ENCODE data around the gene ANKRD16. TPM values are rescaled to one million over a fixed set of nuclear protein-coding genes. Genes with fewer than 3 reads are reported as not detected.

ANKRD16 gene
- total RNA-seq, 6 donors from 2014 or later = 4.3 to 27.2 (median 7.5) TPM

DNA sequence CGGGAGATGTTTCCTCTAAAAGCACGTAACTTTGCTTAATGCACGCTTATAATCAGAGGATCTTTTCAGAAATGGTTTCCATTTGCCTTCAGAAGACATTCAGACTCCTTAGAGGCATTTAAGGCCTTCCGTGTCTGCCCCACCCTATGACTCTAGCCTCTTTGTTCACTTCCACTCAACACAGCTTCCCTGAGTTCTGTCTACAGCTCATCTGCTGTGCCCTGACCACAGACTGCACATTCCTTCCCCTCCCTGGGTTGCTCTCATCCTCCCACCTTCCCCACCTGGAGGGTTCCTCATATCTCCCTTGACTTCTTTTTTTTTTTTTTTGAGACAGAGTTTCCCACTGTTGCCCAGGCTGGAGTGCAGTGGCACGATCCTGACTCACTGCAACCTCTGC lies 17.0 kb upstream of the ANKRD16 start:
- H3K9me3 ChIP-seq = no peaks in the 10 kb centered on the region
- TF ChIP-seq POLR2A (IDR thresholded peaks at IDR 0.05) = no peak
- TF ChIP-seq, protein P1, sequence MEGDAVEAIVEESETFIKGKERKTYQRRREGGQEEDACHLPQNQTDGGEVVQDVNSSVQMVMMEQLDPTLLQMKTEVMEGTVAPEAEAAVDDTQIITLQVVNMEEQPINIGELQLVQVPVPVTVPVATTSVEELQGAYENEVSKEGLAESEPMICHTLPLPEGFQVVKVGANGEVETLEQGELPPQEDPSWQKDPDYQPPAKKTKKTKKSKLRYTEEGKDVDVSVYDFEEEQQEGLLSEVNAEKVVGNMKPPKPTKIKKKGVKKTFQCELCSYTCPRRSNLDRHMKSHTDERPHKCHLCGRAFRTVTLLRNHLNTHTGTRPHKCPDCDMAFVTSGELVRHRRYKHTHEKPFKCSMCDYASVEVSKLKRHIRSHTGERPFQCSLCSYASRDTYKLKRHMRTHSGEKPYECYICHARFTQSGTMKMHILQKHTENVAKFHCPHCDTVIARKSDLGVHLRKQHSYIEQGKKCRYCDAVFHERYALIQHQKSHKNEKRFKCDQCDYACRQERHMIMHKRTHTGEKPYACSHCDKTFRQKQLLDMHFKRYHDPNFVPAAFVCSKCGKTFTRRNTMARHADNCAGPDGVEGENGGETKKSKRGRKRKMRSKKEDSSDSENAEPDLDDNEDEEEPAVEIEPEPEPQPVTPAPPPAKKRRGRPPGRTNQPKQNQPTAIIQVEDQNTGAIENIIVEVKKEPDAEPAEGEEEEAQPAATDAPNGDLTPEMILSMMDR (IDR thresholded peaks at IDR 0.05) = no peak
- TF ChIP-seq POLR2AphosphoS5 (IDR thresholded peaks at IDR 0.05) = no peak
- no peak for TF ChIP-seq EP300 (IDR thresholded peaks at IDR 0.05)
- peaks cover 9 to 40% (median 36%) of the 10 kb centered on the region in 4 donors for H3K36me3 ChIP-seq
- no peak for DNase-seq
- WGBS, 2 donors = 86 to 89% methylated on average over 5 of the region's 5 CpGs
- ATAC-seq (ENCODE audit: low FRiP score in 2 of 2) = no peak
- peak overlapping the region in 3 of 4 donors; percentile 18 to 48 (median 26) for H3K27ac ChIP-seq
- peaks cover 0 to 7% (median 2%) of the 10 kb centered on the region in 4 donors for H3K4me1 ChIP-seq
- no peaks in the 10 kb centered on the region for H3K27me3 ChIP-seq
- H3K4me3 ChIP-seq = no peak overlapping the region

DNA sequence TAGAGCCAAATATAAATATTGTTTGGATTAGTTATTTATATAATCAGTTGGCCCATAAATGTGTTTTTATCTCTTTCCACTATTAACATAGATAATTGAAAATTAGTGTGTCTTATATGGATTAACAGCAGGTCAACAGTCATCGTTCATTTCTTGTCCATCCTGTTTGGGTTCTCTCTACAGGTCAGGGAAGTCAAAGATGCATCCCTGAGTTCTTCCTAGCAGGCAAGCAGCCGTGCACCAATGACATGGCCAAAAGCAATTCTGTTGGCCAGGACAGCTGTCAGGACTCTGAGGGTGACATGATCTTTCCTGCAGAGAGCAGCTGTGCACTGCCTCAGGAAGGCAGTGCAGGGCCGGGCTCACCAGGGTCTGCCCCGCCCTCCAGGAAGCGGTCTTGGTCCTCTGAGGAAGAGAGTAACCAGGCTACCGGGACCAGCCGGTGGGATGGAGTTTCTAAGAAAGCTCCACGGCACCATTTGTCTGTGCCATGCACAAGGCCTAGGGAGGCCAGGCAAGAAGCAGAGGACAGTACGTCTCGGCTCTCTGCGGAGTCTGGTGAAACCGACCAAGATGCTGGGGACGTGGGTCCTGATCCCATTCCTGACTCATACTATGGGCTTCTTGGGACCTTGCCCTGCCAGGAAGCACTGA lies 16.3 kb upstream of the ANKRD16 start:
- TF ChIP-seq, protein P1 (IDR thresholded peaks at IDR 0.05) = no peak
- TF ChIP-seq EP300 (IDR thresholded peaks at IDR 0.05) = no peak
- TF ChIP-seq POLR2A (IDR thresholded peaks at IDR 0.05) = no peak
- no peak for TF ChIP-seq POLR2AphosphoS5 (IDR thresholded peaks at IDR 0.05)
- ATAC-seq (ENCODE audit: low FRiP score in 2 of 2) = peak in 1 of 2 donors; percentile 74
- peak overlapping the region in 3 of 4 donors; percentile 18 to 48 (median 26) for H3K27ac ChIP-seq

GRCh38 chr10:5904227-5904626 lies 14.5 kb upstream of the ANKRD16 start:
- H3K4me1 ChIP-seq = peaks cover 0 to 7% (median 2%) of the 10 kb centered on the region in 4 donors
- ATAC-seq (ENCODE audit: low FRiP score in 2 of 2) = no peak
- H3K9me3 ChIP-seq = no peaks in the 10 kb centered on the region
- H3K27me3 ChIP-seq = no peaks in the 10 kb centered on the region
- no peak for DNase-seq
- H3K4me3 ChIP-seq = no peak overlapping the region
- WGBS, 2 donors = 64 to 66% methylated on average over 4 of the region's 4 CpGs
- peaks cover 0 to 16% (median 12%) of the 10 kb centered on the region in 4 donors for H3K36me3 ChIP-seq
- TF ChIP-seq, protein P1 (IDR thresholded peaks at IDR 0.05) = no peak
- TF ChIP-seq POLR2AphosphoS5 (IDR thresholded peaks at IDR 0.05) = no peak
- no peak for TF ChIP-seq POLR2A (IDR thresholded peaks at IDR 0.05)
- TF ChIP-seq EP300 (IDR thresholded peaks at IDR 0.05) = no peak
- H3K27ac ChIP-seq = no peak overlapping the region

More for the DNA sequence above, 16.3 kb upstream of the ANKRD16 start:
- no peaks in the 10 kb centered on the region for H3K9me3 ChIP-seq
- H3K27me3 ChIP-seq = no peaks in the 10 kb centered on the region
- peaks cover 7 to 33% (median 29%) of the 10 kb centered on the region in 4 donors for H3K36me3 ChIP-seq
- DNase-seq = peak in 1 of 2 donors; percentile 26
- no peak overlapping the region for H3K4me3 ChIP-seq
- WGBS, 2 donors = 51 to 78% methylated on average over 5 to 9 of the region's 13 CpGs
- peaks cover 0 to 7% (median 2%) of the 10 kb centered on the region in 4 donors for H3K4me1 ChIP-seq

DNA sequence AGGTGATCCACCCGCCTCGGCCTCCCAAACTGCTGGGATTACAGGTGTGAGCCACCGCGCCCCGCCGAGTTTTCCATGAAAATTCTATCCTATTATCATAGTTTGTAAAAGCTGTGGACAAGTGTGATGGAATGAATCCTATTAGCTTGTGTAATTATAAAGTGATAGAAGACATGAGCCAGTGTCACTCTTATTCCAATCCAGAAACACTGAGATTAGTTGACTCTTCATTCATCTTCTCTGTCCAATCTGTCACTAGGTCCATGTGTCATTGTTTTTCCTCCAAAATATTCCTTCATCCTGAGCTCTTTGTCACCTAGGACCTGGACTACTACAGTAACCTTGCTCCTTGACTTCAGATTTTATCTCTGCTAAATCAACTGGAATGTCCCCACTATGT lies 13.9 kb upstream of the ANKRD16 start:
- Histone ChIP-seq H3K36me3 (peaks cover 0 to 9% (median 6%) of the 10 kb centered on the region in 4 donors), H3K4me1 (peaks cover 0 to 7% (median 2%) of the 10 kb centered on the region in 4 donors), H3K9me3 (no peaks in the 10 kb centered on the region), H3K27ac (no peak overlapping the region), H3K4me3 (no peak overlapping the region), H3K27me3 (no peaks in the 10 kb centered on the region)
- WGBS, 2 donors = 97 to 98% methylated on average over 6 of the region's 6 CpGs
- TF ChIP-seq POLR2AphosphoS5 (IDR thresholded peaks at IDR 0.05) (no peak), POLR2A (IDR thresholded peaks at IDR 0.05) (no peak), EP300 (IDR thresholded peaks at IDR 0.05) (no peak)
- TF ChIP-seq, protein P1 (IDR thresholded peaks at IDR 0.05) = no peak
- no peak for ATAC-seq (ENCODE audit: low FRiP score in 2 of 2)
- no peak for DNase-seq

All from upper lobe of left lung (tissue), 6 donors.